Subcutaneous abdominal adipose tissue (tissue), 5 donors: ENCODE data around the gene FANCE.

Source experiments
- H3K27ac ChIP-seq: one replicate; pipeline ENCODE4 v1.7.0; 2013; ENCODE audit warnings: low read depth, mild to moderate bottlenecking, inconsistent platforms, low read length, moderate library complexity
- H3K27me3 ChIP-seq, 5 donors: one replicate each; pipeline ENCODE4 v1.7.0; 2013; ENCODE audit warnings: low read length in 5 of 5, inconsistent platforms in 1 of 5; ENCODE audit not compliant: control insufficient read depth in 5 of 5, insufficient read depth in 4 of 5
- H3K36me3 ChIP-seq, 5 donors: one replicate each; pipeline ENCODE4 v1.7.0; 2013; ENCODE audit warnings: low read length in 5 of 5; ENCODE audit not compliant: control insufficient read depth in 5 of 5, insufficient read depth in 5 of 5
- H3K4me1 ChIP-seq, 5 donors: one replicate each; pipeline ENCODE4 v1.7.0; 2013; ENCODE audit warnings: low read length in 5 of 5, mild to moderate bottlenecking in 3 of 5, moderate library complexity in 1 of 5; ENCODE audit not compliant: control insufficient read depth in 5 of 5, insufficient read depth in 5 of 5
- H3K4me3 ChIP-seq, 5 donors: one replicate each; pipeline ENCODE4 v1.7.0; 2013; ENCODE audit warnings: low read length in 5 of 5, low read depth in 1 of 5
- H3K9ac ChIP-seq, 5 donors: one replicate each; pipeline ENCODE4 v1.7.0; 2013; ENCODE audit warnings: low read length in 5 of 5, mild to moderate bottlenecking in 4 of 5, moderate library complexity in 3 of 5
- H3K9me3 ChIP-seq, 5 donors: one replicate each; pipeline ENCODE4 v1.7.0; 2013; ENCODE audit warnings: low read length in 5 of 5; ENCODE audit not compliant: control insufficient read depth in 5 of 5
- donor health status: healthy.
- donor health status: healthy.
- donor health status: healthy.
- donor health status: healthy.
- donor health status: healthy.

The FANCE gene, protein sequence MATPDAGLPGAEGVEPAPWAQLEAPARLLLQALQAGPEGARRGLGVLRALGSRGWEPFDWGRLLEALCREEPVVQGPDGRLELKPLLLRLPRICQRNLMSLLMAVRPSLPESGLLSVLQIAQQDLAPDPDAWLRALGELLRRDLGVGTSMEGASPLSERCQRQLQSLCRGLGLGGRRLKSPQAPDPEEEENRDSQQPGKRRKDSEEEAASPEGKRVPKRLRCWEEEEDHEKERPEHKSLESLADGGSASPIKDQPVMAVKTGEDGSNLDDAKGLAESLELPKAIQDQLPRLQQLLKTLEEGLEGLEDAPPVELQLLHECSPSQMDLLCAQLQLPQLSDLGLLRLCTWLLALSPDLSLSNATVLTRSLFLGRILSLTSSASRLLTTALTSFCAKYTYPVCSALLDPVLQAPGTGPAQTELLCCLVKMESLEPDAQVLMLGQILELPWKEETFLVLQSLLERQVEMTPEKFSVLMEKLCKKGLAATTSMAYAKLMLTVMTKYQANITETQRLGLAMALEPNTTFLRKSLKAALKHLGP

DNA sequence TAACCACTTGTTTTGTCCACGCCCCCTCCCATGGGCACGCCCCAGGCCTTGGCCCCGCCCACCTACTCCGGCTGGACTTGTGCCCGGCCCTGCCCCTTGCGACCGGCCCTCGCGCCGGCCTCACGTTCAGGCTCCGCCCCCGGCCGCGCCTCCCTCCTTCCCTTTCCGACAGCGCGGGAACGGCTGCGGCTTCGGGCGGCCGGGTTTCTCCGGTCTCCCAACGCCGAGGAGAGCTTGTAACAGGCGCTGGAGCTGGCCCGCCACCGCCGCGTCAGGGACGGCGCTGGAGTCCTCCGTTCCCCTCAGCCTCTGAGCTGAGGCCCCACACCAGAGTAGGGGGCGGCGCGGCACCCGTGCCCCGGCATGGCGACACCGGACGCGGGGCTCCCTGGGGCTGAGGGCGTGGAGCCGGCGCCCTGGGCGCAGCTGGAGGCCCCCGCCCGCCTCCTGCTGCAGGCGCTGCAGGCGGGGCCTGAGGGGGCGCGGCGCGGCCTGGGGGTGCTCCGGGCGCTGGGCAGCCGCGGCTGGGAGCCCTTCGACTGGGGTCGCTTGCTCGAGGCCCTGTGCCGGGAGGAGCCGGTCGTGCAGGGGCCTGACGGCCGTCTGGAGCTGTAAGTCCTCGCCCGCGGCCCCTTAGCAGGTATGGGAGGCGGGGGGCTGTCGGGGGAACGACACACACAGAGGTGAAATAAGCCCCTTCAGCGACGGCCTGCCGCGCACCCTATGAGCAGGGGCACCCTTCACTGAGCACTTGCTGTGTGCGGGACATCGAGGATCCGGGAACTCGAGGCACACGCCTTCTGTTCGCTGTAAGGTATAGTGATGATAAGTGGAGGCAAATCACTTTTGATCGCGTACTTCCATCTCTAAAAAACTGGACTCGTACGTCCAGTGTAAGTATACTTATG lies at the start of gene FANCE:
Gene FANCE, plus strand, starts transcription at position 156 of the 908 bp plus-strand sequence. Its CDS starts 208 bp downstream, at position 364.
- no peaks in the 10 kb centered on the region for H3K9me3 ChIP-seq
- H3K27me3 ChIP-seq = no peaks in the 10 kb centered on the region
- H3K4me3 ChIP-seq = peak within 1 kb of the TSS; percentile 56 to 77 (median 70)
- H3K9ac ChIP-seq = peak within 1 kb of the TSS in 4 of 5 donors; percentile 53 to 66 (median 65)
- peaks cover 0 to 4% (median 1%) of the 10 kb centered on the region in 5 donors for H3K36me3 ChIP-seq
- H3K4me1 ChIP-seq = peaks cover 0 to 34% (median 29%) of the 10 kb centered on the region in 5 donors
- peak within 1 kb of the TSS; percentile 46 for H3K27ac ChIP-seq

DNA sequence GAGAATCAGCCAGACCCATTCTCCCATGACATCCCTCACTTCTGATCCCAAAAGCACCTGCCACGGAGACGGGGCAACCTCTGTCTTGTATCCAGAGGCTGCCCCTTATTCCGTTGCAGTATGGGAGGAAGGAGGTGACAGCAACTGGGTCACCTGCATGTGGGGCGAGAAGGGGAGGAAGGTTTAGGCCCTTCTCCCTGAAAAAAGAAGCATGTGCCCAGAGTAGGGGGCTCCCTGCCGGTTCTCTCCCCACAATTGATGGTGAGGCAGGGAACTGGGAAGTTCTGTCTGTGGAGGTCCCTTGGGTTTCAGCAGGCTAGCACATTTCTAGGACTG lies 49.3 kb upstream of the FANCE start:
- Histone ChIP-seq H3K27ac (no peak overlapping the region), H3K4me1 (no peaks in the 10 kb centered on the region), H3K36me3 (peaks cover 0 to 3% (median 0%) of the 10 kb centered on the region in 5 donors), H3K4me3 (no peak overlapping the region), H3K9ac (no peak overlapping the region), H3K9me3 (no peaks in the 10 kb centered on the region), H3K27me3 (no peaks in the 10 kb centered on the region)

DNA sequence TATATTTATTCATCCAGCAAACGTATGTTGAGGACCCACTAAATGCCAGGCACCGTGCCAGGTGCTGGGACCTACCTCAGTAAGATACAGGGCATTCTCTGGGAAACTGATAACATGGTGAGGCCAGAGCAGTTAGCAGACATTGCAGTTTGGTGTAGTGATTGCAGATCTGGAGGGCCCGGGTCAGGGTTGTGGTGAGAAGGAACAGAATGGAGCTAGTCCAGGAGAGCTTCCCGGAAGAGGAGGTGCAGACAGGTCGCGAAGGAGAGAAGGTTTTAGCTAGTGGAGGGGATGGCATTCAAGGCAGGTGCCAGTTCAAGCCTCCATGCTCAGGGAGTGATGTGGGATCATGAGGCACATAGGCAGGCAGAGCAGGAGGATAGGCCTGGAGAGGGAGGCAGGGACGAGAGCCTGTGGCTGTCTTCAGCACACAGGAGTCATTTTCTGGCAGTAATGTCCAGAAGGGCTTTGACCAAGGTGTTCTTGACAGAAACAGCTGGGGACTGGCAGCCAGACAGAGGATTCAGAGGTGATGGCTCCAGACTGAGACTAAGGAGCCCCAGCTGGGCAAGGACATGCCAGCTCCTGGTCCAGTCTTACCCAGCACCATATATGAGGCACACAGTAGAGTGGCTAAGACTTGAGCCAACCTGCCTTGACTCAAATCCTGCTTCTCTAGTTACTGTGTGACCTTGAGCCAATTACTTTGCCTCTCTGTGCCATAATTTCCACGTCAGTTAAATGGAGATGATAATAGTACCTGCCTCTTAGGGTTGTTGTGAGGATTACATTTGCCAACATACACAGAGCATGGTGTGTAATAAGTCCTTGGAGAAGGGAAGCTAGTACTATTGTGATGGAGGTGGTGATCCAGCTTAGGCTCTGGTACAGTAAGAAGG lies 48.3 kb upstream of the FANCE start:
- peaks cover 0 to 3% (median 0%) of the 10 kb centered on the region in 5 donors for H3K36me3 ChIP-seq
- no peaks in the 10 kb centered on the region for H3K4me1 ChIP-seq
- no peak overlapping the region for H3K27ac ChIP-seq
- H3K27me3 ChIP-seq = no peaks in the 10 kb centered on the region
- no peak overlapping the region for H3K9ac ChIP-seq
- H3K9me3 ChIP-seq = no peaks in the 10 kb centered on the region
- H3K4me3 ChIP-seq = no peak overlapping the region

DNA sequence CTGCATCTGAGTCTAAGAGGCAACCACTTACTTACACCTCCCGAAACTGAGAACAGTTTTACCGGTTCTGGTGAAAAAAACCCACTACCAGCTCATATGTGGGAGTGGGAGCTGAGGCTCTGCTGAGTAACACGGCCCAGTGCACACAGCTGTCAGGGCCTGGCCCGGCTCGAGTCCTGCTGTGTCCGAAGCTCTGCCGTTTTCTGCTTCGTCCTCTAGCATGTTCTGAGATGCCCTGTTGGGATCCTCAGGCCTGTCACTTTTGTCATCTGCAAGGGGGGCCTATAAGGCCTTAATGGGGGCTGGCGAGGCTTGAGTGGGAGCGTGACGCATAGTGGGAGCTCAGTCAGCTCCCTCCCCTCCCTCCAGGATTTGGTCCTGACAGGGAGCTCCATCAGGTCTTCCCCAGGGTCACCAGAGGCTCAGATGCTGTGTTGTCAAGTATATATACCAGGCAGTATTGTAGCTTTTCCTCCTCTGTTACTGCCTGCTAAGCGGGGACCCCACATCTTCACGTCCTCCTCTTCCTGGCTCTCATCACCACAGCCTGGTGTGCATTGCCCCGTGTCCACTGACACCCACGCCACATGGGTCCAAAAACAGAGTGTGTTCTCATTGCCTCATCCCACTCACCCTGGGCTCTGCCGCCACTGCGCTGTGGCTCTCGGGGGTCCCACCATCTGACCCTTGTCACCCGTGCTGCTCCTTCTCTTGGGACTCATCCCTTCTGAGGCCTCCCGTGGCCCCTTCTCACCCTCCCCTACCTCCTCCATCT lies 45.2 kb upstream of the FANCE start:
- Histone ChIP-seq H3K9me3 (no peaks in the 10 kb centered on the region), H3K36me3 (peaks cover 2 to 13% (median 13%) of the 10 kb centered on the region in 5 donors), H3K4me1 (no peaks in the 10 kb centered on the region), H3K27me3 (no peaks in the 10 kb centered on the region), H3K9ac (no peak overlapping the region), H3K4me3 (no peak overlapping the region), H3K27ac (no peak overlapping the region)

DNA sequence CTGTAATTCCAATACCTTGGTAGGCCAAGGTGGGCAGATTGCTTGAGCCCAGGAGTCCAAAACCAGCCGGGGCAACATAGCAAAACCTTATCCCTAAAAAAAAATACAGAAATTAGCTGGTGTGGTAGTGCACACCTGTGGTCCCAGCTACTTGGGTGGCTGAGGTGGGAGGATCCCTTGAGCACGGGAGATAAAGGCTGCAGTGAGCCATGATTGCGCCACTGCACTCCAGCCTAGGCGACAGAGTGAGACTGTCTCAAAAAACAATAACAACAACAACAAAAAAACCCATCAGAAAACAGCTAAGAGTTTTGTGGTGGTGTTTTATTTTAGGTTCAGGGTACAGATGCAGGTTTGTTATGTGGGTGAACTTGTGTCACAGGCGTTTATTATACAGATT lies 42.9 kb upstream of the FANCE start:
- Histone ChIP-seq H3K4me3 (no peak overlapping the region), H3K27me3 (no peaks in the 10 kb centered on the region), H3K27ac (no peak overlapping the region), H3K4me1 (no peaks in the 10 kb centered on the region), H3K9me3 (no peaks in the 10 kb centered on the region), H3K36me3 (peaks cover 5 to 37% (median 29%) of the 10 kb centered on the region in 5 donors), H3K9ac (no peak overlapping the region)

DNA sequence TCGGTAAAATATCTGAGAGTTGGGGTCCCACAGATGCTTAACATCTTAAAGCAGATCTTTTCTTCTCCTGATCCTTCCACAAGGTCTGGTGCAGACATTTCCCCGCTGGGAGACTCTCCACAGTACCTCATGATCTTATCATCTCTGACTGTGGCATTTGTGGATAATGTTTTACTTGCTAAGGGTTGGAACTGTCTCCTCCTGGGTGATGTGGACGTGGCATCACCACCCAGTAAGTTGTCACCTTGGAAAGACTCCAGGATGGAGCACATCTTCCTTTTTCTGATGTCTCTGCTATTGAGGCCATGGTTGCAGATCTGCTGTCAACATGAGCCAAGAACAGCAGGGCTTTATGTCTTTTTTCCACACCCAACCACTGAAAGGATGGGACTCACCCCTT lies 42.0 kb upstream of the FANCE start:
- Histone ChIP-seq H3K27me3 (no peaks in the 10 kb centered on the region), H3K4me3 (no peak overlapping the region), H3K9ac (no peak overlapping the region), H3K4me1 (peaks cover 0 to 4% (median 2%) of the 10 kb centered on the region in 5 donors), H3K27ac (no peak overlapping the region), H3K9me3 (no peaks in the 10 kb centered on the region), H3K36me3 (peaks cover 5 to 43% (median 33%) of the 10 kb centered on the region in 5 donors)

DNA sequence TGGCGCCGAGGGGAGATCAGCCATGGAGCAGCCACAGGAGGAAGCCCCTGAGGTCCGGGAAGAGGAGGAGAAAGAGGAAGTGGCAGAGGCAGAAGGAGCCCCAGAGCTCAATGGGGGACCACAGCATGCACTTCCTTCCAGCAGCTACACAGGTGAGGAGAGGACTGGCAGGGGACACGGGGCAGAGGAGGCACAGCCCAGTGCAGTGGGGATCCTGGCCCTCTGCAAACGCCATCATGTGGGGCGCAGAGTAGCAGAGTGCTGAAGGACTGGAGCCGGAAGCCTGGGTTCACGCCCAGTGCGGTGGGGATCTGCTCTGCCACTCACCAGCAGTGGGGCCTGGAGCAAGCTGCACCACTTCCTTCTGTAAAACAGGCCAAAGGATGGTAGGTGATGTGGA lies 41.1 kb upstream of the FANCE start:
- Histone ChIP-seq H3K36me3 (peaks cover 5 to 43% (median 33%) of the 10 kb centered on the region in 5 donors), H3K4me3 (no peak overlapping the region), H3K9ac (no peak overlapping the region), H3K27me3 (no peaks in the 10 kb centered on the region), H3K4me1 (peaks cover 0 to 5% (median 2%) of the 10 kb centered on the region in 5 donors), H3K27ac (no peak overlapping the region), H3K9me3 (no peaks in the 10 kb centered on the region)

DNA sequence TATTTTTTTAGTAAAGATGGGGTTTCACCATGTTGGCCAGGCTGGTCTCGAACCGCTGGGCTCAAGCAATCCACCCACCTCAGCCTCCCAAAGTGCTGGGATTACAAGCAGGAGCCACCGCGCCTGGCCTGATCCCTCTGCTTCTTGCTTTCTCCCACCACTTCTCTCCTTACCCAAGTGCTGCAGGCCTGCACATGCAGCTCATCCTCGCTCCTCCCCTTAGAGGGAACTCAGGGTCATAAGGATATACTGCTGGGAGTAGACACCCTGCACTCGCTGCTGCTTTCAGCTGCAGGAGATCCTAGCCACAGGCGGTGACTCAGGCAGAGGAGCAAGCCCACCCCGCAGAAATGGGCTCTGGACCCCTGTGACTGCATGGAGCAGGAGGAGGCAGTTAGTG lies 40.0 kb upstream of the FANCE start:
- H3K4me3 ChIP-seq = no peak overlapping the region
- no peak overlapping the region for H3K27ac ChIP-seq
- H3K36me3 ChIP-seq = peaks cover 5 to 47% (median 36%) of the 10 kb centered on the region in 5 donors
- H3K4me1 ChIP-seq = peaks cover 0 to 5% (median 2%) of the 10 kb centered on the region in 5 donors
- no peaks in the 10 kb centered on the region for H3K9me3 ChIP-seq
- no peak overlapping the region for H3K9ac ChIP-seq
- H3K27me3 ChIP-seq = no peaks in the 10 kb centered on the region

DNA sequence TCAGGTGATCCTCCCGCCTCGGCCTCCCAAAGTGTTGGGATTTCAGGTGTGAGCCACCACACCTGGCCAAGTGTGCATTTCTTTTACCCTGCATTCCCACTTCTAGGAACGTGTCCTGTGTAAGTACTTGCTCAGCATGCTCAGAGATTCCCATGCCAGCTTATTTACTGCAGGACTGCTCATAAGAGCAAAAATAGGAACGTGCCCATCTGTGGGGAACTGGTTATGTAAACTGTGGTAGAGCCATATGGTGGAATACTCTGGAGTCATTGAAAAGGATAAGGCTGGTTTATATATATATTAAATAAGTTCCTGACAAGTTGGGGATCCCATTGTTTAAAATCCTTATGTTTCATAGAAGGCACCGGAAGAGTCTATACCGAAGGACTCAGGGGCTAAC lies 38.2 kb upstream of the FANCE start:
- Histone ChIP-seq H3K9me3 (no peaks in the 10 kb centered on the region), H3K4me1 (peaks cover 0 to 17% (median 8%) of the 10 kb centered on the region in 5 donors), H3K27ac (no peak overlapping the region), H3K27me3 (no peaks in the 10 kb centered on the region), H3K36me3 (peaks cover 5 to 53% (median 43%) of the 10 kb centered on the region in 5 donors), H3K9ac (no peak overlapping the region), H3K4me3 (no peak overlapping the region)
